Left lung (tissue), 10 donors: ENCODE data around the gene ACBD4. TPM values are rescaled to one million over a fixed set of nuclear protein-coding genes. Genes with fewer than 3 reads are reported as not detected.

ENCODE experiments used
- ATAC-seq: fragments of 200-7000 bp; cut with Tn5 transposase; one replicate; pipeline ENCODE4 v1.9.1; 2020; ENCODE audit warnings: moderate library complexity
- DNase-seq, 4 donors: peaks; one replicate each; pipeline ENCODE4 v3.0.0-alpha.2; 2013 to 2020
- H3K27ac ChIP-seq, 2 donors: fragments of 200-600 bp; sonication (generic) in 1 of 2; one replicate each; pipeline versions ENCODE4 v1.5.0 to v1.8.0; 2020 to 2021
- H3K27me3 ChIP-seq, 2 donors: fragments of 200-600 bp; sonication (generic) in 1 of 2; one replicate each; pipeline versions ENCODE4 v1.5.0 to v1.8.0; 2020 to 2021
- H3K36me3 ChIP-seq, 2 donors: fragments of 200-600 bp; sonication (generic) in 1 of 2; one replicate each; pipeline versions ENCODE4 v1.5.0 to v1.8.0; 2020 to 2021
- H3K4me1 ChIP-seq, 2 donors: fragments of 200-600 bp; one replicate each; pipeline ENCODE4 v1.8.0; 2021
- H3K4me3 ChIP-seq, 2 donors: fragments of 200-600 bp; sonication (generic) in 1 of 2; one replicate each; pipeline versions ENCODE4 v1.5.0 to v1.8.0; 2020 to 2021; ENCODE audit warnings: mild to moderate bottlenecking in 1 of 2
- H3K9me3 ChIP-seq, 2 donors: fragments of 200-600 bp; sonication (generic) in 1 of 2; one replicate each; pipeline versions ENCODE4 v1.5.0 to v1.8.0; 2020 to 2021
- CTCF ChIP-seq, 2 donors: fragments of 200-600 bp; sonication (generic) in 1 of 2; IDR thresholded peaks; one replicate each; pipeline versions ENCODE4 v1.5.0 to v1.8.0; 2021; ENCODE audit warnings: antibody characterized with exemption in 2 of 2
- intact Hi-C, 2 donors: fragments of 100-400 bp; cut with DNase I; formaldehyde crosslinking; loops; one replicate each; pipeline versions ENCODE4 v1.11.2 to v1.14.2; 2022
- polyA plus RNA-seq, 6 donors: library from polyadenylated mRNA; unstranded; fragments of 120-200 nt; gene quantifications; one replicate each; pipeline ENCODE4 v1.2.1, GENCODE V29; 2013; ENCODE audit not compliant: insufficient read length in 6 of 6
- total RNA-seq, 2 donors: library from RNA; stranded (reverse); fragmentation: NEBNext Ultra II Directional; extraction: Animal tissue kit (Norgen Biotek cat#: 25700); gene quantifications; one replicate each; pipeline ENCODE4 v1.2.1, GENCODE V29; 2021
- donor health status: DM: no; HTN: yes; CAD: no.
- donor health status: DM: no; HTN: no; CAD: no.

Gene ACBD4
- total and polyA plus RNA-seq, 8 donors = 10.6 to 15.9 (median 15.0) TPM

DNA sequence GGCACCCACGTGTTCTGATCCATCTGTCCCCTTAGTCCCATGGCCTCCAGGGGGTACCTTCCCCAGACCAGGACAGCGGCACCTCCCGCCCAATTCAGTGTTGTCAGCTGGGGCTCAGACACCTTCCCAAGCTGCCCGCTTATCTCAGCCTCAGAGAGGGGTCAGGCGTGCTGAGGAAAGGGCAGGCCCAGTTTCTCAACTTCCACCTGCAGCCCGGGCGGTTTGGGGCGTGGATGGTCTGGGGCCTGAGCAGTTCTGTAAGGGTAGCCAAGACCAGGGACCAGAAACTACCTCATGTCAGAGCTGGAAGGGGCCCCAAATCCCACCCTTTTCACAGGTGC, 8.3 kb upstream of the ACBD4 start:
- no peak for TF ChIP-seq CTCF (IDR thresholded peaks at IDR 0.05)
- Histone ChIP-seq H3K4me1 (peaks cover 31 to 77% of the 10 kb centered on the region in 2 donors), H3K36me3 (no peaks in the 10 kb centered on the region), H3K9me3 (no peaks in the 10 kb centered on the region), H3K27ac (peak overlapping the region in 1 of 2 donors; percentile 73), H3K4me3 (no peak overlapping the region), H3K27me3 (no peaks in the 10 kb centered on the region)
- ATAC-seq (no peak), DNase-seq (peak in 1 of 4 donors; percentile 75)
- intact Hi-C loops = loop anchor here in 1 of 2 donors (10.0 kb wide), 1 partner anchor 212 kb away; the partner anchor contains the start of gene GFAP

DNA sequence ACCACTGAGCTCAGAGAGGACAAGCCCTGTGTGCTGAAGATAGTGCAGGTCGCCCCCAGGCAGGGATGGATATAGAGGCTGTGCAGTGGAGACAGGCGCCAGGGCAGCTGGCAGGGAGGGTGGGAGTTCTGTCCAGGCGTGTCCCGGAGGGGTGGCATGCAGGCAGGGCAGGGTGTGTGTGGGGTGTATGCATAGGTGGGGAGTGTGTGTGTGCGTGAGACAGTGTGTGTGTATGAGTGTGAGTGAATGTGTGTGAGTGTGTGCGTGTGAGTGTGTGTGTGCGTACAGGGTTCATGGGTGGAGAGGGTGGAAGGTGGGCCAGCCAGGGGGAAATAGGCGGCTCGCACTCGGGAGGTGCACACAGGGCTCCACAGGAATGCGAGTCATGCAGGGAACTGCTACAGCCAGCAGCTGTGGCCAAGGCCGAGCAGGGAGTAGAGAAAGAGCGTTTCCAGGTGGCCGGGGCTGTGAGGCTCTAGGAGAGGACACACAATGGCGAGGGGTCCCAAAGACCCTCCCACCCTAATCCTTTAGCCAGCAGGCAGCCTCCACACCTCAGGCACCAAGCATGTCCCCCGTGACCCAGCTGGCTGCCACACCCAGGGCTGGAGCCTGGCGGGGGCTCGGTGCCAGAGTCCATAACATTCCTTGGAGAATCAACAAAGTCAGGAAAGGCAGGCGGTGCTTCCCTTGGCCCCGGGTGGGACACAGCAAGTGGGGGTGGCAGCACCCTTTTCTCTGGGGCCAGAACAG, 7.8 kb upstream of the ACBD4 start:
- Histone ChIP-seq H3K9me3 (no peaks in the 10 kb centered on the region), H3K4me1 (peaks cover 31 to 71% of the 10 kb centered on the region in 2 donors), H3K36me3 (no peaks in the 10 kb centered on the region), H3K27me3 (no peaks in the 10 kb centered on the region), H3K4me3 (no peak overlapping the region), H3K27ac (peak overlapping the region; percentile 65 to 73)
- no peak for TF ChIP-seq CTCF (IDR thresholded peaks at IDR 0.05)
- DNase-seq = peak in 1 of 4 donors; percentile 81
- ATAC-seq = peak; percentile 21
- intact Hi-C loops = loop anchor here in 1 of 2 donors (10.0 kb wide), 1 partner anchor 213 kb away; the partner anchor contains the start of gene GFAP

- Histone ChIP-seq H3K4me3 (no peak overlapping the region), H3K4me1 (peaks cover 31 to 66% of the 10 kb centered on the region in 2 donors), H3K27ac (peak overlapping the region; percentile 65 to 73), H3K27me3 (no peaks in the 10 kb centered on the region), H3K9me3 (no peaks in the 10 kb centered on the region), H3K36me3 (no peaks in the 10 kb centered on the region)
- intact Hi-C loops = loop anchor here in 1 of 2 donors (10.0 kb wide), 1 partner anchor 214 kb away; the partner anchor contains the start of gene GFAP
- no peak for ATAC-seq
- DNase-seq = peak in 1 of 4 donors; percentile 44
- TF ChIP-seq CTCF (IDR thresholded peaks at IDR 0.05) = no peak
These were observed 7.2 kb upstream of the ACBD4 start for GRCh38 chr17:45128331-45128730.

DNA sequence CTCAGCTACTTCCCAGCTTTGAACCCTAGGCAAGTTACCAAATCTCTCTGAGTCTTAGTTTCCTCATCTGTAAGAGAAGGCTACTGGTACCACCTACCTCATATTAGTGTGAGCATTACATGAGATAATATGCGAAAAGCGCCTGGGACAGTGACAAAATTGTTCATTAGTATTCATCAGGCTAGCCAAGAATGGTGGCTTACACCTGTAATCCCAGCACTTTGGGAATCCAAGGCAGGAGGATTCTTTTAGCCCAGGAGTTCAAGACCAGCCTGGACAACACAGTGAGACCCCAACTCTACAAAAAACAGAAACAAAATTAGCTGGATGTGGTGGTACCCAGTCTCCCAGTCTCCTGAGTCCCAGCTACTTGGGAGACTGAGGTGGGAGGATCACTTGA, 6.5 kb upstream of the ACBD4 start:
- Histone ChIP-seq H3K36me3 (no peaks in the 10 kb centered on the region), H3K4me1 (peaks cover 29 to 60% of the 10 kb centered on the region in 2 donors), H3K4me3 (no peak overlapping the region), H3K27ac (peak overlapping the region; percentile 65 to 73), H3K27me3 (no peaks in the 10 kb centered on the region), H3K9me3 (no peaks in the 10 kb centered on the region)
- TF ChIP-seq CTCF (IDR thresholded peaks at IDR 0.05) = no peak
- intact Hi-C loops = loop anchor here in 1 of 2 donors (10.0 kb wide), 1 partner anchor 214 kb away; the partner anchor contains the start of gene GFAP
- DNase-seq (no peak), ATAC-seq (no peak)

DNA sequence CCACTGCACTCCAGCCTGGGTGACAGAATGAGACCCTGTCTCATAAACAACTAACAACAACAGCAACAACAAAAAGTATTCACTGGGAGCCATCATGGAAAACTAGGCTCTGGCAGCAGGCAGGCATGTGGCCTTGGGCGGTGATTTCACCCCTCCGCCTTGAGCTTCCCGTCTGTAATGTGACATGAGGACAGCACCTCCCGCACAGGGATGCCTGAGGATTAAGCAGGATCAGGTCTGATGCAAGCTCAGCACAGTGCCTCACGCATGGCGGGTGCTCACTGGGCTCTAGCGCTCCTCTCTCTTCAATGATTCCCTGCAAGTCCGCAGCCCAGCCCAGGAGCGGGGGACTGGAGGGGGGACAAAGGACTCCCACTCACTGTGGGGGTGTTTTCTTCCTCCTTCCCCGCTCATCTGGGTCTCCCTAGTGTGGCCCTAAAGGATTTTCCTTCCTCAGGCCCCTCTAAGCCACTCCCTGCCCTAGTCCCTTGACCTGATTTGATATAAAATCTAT, 6.0 kb upstream of the ACBD4 start:
- no peak for ATAC-seq
- DNase-seq = peak in 1 of 4 donors; percentile 61
- Histone ChIP-seq H3K4me3 (no peak overlapping the region), H3K27ac (peak overlapping the region in 1 of 2 donors; percentile 73), H3K9me3 (no peaks in the 10 kb centered on the region), H3K36me3 (no peaks in the 10 kb centered on the region), H3K27me3 (no peaks in the 10 kb centered on the region), H3K4me1 (peaks cover 24 to 55% of the 10 kb centered on the region in 2 donors)
- intact Hi-C loops = loop anchor here in 1 of 2 donors (10.0 kb wide), 1 partner anchor 215 kb away; the partner anchor contains the start of gene GFAP
- no peak for TF ChIP-seq CTCF (IDR thresholded peaks at IDR 0.05)
